SJCRH30 (cell line): ENCODE results near the gene SART1. TPM values are rescaled to one million over a fixed set of nuclear protein-coding genes. Genes with fewer than 3 reads are reported as not detected.

ENCODE experiments used
- DNase-seq, 2 experiments: peaks; one replicate each; pipeline ENCODE4 v3.0.0-alpha.2; 2015 to 2020
- H3K27ac ChIP-seq: fragments of 250-450 bp; sonication (Bioruptor Pico); 2 replicates; pipeline ENCODE4 v1.5.1; 2020; ENCODE audit warnings: mild to moderate bottlenecking, moderate library complexity
- H3K27me3 ChIP-seq: fragments of 250-450 bp; sonication (Bioruptor Pico); 2 replicates; pipeline ENCODE4 v1.5.1; 2020; ENCODE audit warnings: mild to moderate bottlenecking, moderate library complexity
- H3K36me3 ChIP-seq: fragments of 250-450 bp; sonication (Bioruptor Pico); 2 replicates; pipeline ENCODE4 v1.5.1; 2020; ENCODE audit warnings: mild to moderate bottlenecking, moderate library complexity
- H3K4me1 ChIP-seq: fragments of 250-450 bp; sonication (Bioruptor Pico); 2 replicates; pipeline ENCODE4 v1.5.1; 2020; ENCODE audit warnings: mild to moderate bottlenecking, moderate library complexity
- H3K4me3 ChIP-seq: fragments of 250-450 bp; sonication (Bioruptor Pico); 2 replicates; pipeline ENCODE4 v1.5.1; 2020; ENCODE audit warnings: mild to moderate bottlenecking, moderate library complexity
- H3K9me3 ChIP-seq: fragments of 250-450 bp; sonication (Bioruptor Pico); replicated peaks from 2 replicates; pipeline ENCODE4 v1.5.1; 2020; ENCODE audit warnings: mild to moderate bottlenecking, moderate library complexity
- total RNA-seq: library from RNA; depleted of rRNA; stranded (reverse); fragments of >200 nt; shearing (Covaris generic); gene quantifications from 2 replicates; pipeline ENCODE4 v1.2.3, GENCODE V29; 2014

Gene SART1
- total RNA-seq, 1 experiment from 2014 or later: 63.5 TPM

DNA sequence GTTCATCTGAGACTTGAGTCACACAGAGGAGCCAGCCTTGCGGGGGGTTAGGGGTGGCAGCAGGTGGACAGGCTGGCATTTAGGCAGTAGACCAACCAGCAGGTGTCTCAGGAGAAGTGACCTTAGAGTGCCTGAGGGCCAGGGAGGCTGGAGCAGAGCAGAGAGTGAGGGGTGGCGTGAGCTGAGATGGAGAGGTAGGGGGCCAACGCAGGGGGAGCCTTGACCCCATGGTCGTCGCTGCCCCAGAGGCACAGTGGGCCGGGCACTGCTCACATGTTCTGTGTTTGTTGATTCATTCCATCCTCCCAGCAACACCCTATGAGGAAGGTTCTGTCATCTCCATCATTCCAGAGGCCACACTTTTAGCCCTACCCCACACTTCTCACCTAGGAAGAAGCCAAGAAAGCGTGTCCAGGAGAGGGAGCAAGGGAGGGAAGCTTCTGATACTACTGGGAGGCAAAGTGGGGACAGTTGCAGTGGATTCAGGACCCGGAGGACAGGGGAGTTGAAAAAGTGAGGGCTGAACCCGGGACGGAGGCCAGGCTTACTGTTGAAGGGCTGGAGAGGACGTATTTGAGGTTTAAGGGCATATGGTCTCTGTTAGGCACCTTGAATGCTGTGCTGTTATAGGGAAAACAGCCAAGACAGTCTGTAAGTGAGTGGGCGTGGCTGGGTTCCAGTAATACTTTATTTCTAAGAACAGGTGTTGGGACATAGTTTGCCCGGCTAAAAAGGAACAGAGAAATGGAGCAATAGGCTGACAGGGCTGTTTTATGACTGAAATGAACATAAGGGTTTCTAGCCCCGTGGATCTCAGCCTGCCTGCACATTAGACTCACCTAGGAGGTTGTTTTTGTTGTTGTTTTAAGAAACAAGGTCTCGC lies 7.3 kb downstream of the SART1 start:
- no peak for DNase-seq
- Histone ChIP-seq H3K27me3 (no peaks in the 10 kb centered on the region), H3K4me1 (no peaks in the 10 kb centered on the region), H3K27ac (no peak overlapping the region), H3K36me3 (peaks cover 54% of the 10 kb centered on the region), H3K4me3 (no peak overlapping the region), H3K9me3 (no peaks in the 10 kb centered on the region)

DNA sequence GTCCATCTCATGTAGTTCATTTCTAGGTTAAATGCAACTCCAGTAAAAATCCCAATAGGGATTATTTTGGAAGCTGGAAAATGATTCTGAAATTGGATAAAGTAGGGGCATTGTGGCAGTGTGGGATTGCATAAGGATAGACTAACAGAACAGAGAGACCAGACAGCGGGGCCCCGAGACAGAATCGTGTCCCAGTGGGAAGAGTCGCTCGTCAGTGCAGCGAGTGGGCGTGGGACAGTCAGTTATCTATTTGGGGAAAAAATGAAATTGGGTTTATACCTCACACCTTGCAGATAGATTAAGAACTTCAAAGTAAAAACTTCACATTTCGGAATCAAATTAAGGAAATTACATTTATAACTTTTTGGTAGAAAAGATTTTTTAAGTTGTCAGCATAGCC lies 10.6 kb downstream of the SART1 start:
- no peak overlapping the region for H3K27ac ChIP-seq
- no peak for DNase-seq
- peaks cover 26% of the 10 kb centered on the region for H3K36me3 ChIP-seq
- H3K4me1 ChIP-seq: no peaks in the 10 kb centered on the region
- H3K9me3 ChIP-seq: no peaks in the 10 kb centered on the region
- no peaks in the 10 kb centered on the region for H3K27me3 ChIP-seq
- H3K4me3 ChIP-seq: no peak overlapping the region

DNA sequence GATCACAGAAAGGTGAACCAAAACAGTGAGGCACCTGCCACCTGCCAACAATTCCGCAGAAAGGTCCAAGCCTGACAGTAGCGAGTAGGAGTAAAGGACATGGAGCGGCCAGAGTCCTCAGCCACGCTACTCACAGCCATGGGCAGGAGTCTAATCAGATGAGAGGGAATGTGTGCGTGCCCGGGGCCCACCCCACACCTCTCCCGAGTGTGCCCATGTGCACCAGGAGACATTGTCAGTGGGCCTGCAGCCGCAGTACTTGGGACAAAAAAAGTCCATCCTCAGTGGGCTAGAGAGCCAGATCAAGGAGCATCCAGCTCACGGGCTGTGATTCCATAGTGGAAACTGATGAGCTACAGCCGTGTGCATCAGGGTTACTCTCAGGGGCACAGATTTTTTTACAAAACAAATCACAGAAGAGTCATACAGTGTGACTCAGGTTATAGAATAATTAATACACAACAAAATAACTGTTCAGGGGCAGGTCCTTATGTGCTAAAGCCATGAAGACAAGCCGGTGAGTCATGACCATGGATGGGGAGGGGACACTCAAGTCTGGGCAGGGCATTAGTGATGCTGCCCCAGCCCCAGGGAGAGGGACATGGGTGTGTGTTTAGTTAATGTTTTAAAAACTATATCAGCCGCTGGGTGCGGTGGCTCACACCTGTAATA lies 12.0 kb downstream of the SART1 start:
- no peak for DNase-seq
- no peaks in the 10 kb centered on the region for H3K9me3 ChIP-seq
- no peak overlapping the region for H3K27ac ChIP-seq
- no peaks in the 10 kb centered on the region for H3K4me1 ChIP-seq
- H3K27me3 ChIP-seq: no peaks in the 10 kb centered on the region
- H3K36me3 ChIP-seq: peaks cover 15% of the 10 kb centered on the region
- H3K4me3 ChIP-seq: no peak overlapping the region

DNA sequence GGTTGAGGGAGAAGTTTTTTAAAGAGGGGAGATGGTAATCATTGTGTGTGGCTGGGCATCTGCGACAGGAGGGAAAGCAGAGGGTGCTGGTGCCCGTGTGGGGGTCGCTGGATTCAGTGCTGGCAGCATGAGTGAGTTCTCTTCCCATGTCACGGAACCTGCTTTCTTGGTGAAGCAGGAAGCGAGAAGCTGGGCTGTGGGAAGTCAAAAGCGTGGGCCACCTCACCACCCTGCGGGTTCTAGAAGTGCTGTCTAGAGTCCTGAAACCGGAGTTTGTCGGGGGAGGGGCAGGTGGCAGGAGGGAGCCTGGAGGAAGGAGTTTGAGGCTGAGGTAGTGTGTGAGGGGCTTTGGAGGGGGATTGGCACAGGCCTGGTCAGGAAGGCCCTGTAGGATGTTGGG lies 14.2 kb downstream of the SART1 start:
- Histone ChIP-seq H3K36me3 (peaks cover 16% of the 10 kb centered on the region), H3K4me3 (no peak overlapping the region), H3K27ac (no peak overlapping the region), H3K9me3 (no peaks in the 10 kb centered on the region), H3K27me3 (no peaks in the 10 kb centered on the region), H3K4me1 (no peaks in the 10 kb centered on the region)
- DNase-seq: no peak

DNA sequence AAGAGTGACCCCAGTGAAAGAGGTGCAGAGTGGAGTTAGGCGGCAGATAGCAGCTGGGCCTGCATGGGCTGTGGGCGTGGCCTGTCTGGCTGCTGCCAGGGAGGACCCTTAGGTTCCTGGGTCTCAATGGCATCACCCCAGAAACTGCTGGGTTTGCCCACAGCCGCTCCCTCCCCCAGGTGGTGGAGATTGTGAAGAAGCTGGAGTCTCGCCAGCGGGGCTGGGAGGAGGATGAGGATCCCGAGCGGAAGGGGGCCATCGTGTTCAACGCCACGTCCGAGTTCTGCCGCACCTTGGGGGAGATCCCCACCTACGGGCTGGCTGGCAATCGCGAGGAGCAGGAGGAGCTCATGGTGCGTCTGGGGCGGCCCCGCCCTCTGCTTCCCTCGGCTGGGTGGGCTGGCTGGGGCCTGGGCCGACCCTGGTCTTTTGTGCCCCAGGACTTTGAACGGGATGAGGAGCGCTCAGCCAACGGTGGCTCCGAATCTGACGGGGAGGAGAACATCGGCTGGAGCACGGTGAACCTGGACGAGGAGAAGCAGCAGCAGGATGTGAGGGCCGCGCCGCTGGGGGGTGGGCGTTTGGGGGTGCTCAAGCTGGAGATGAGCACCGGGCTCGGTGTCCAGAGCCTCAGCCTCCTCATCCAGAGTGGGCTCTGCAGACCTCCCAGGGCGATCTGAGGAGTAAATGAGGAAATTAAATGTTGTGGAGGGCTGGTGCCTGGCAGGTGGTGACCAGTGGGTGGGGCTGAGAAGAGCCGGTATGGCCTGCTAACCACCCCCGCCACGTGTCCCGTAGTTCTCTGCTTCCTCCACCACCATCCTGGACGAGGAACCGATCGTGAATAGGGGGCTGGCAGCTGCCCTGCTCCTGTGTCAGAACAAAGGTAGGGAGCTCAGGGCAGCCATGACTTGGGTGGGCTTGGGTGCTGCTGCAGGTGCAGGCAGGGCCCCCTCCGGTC lies 15.0 kb downstream of the SART1 start:
- H3K9me3 ChIP-seq: no peaks in the 10 kb centered on the region
- H3K4me3 ChIP-seq: no peak overlapping the region
- H3K27me3 ChIP-seq: no peaks in the 10 kb centered on the region
- DNase-seq: no peak
- H3K27ac ChIP-seq: no peak overlapping the region
- no peaks in the 10 kb centered on the region for H3K4me1 ChIP-seq
- peaks cover 16% of the 10 kb centered on the region for H3K36me3 ChIP-seq

DNA sequence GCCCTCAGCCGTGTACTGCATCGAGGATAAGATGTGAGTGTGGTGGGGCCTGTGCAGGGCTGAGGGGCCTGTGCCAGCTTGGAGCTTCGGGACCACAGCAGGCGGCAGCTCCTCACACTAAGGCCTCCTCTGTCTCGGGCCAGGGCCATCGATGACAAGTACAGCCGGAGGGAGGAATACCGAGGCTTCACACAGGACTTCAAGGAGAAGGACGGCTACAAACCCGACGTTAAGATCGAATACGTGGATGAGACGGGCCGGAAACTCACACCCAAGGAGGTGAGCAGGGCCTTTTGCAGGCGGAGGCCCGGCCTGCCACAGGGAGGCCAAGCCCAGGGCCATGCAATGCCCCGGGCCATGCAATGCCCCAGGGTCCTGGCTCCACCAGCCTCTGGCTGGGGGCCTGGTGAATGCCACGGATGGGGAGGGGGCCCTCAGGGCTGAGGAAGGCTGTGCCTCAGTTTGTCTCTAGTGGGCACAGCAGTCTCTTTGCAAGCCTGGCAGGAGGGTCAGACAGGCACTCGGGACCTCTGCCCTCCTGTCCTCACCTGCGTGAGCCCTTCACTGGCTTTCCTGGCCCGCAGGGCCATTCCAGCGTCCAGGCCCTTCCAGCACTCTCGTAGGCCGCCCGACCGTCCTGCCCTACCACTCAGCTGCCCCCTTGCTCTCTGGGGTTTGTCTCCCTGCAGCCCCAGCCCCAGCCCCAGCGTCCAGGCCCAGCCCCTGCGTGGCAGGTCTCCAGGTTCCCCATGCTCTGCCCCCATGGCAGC lies 16.3 kb downstream of the SART1 start:
- Histone ChIP-seq H3K36me3 (peaks cover 16% of the 10 kb centered on the region), H3K4me1 (no peaks in the 10 kb centered on the region), H3K9me3 (no peaks in the 10 kb centered on the region), H3K4me3 (no peak overlapping the region), H3K27me3 (no peaks in the 10 kb centered on the region), H3K27ac (no peak overlapping the region)
- no peak for DNase-seq

DNA sequence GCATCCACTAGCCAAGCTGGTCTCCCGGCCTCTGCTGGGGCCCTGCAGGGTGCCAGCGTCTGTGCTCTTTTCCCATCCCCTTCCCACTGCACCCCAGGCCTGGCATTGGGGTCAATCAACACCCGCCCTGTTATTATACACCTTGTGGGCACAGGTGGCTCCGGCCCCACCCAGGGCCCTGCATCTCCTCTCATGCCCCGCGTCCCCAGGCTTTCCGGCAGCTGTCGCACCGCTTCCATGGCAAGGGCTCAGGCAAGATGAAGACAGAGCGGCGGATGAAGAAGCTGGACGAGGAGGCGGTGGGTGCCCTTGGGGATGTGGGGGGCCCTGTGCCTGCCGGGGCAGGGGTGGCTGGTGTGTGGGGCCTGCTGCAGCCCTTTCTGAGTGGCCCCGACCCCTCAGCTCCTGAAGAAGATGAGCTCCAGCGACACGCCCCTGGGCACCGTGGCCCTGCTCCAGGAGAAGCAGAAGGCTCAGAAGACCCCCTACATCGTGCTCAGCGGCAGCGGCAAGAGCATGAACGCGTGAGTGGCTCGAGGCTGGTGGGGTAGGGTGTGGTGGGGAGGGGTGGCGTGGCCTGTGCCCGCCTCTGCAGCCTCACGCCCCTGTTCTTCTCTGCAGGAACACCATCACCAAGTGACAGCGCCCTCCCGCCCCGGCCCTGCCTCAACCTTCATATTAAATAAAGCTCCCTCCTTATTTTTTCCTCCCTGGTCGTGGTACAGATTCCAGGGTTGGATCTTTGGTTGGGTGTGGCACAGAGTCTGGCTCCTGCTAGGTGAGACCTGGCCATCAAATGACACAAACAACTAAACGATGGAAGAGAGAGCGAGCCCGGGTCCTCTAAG lies 17.1 kb downstream of the SART1 start:
- no peaks in the 10 kb centered on the region for H3K9me3 ChIP-seq
- DNase-seq: no peak
- H3K27me3 ChIP-seq: no peaks in the 10 kb centered on the region
- no peaks in the 10 kb centered on the region for H3K4me1 ChIP-seq
- no peak overlapping the region for H3K4me3 ChIP-seq
- peaks cover 11% of the 10 kb centered on the region for H3K36me3 ChIP-seq
- no peak overlapping the region for H3K27ac ChIP-seq

DNA sequence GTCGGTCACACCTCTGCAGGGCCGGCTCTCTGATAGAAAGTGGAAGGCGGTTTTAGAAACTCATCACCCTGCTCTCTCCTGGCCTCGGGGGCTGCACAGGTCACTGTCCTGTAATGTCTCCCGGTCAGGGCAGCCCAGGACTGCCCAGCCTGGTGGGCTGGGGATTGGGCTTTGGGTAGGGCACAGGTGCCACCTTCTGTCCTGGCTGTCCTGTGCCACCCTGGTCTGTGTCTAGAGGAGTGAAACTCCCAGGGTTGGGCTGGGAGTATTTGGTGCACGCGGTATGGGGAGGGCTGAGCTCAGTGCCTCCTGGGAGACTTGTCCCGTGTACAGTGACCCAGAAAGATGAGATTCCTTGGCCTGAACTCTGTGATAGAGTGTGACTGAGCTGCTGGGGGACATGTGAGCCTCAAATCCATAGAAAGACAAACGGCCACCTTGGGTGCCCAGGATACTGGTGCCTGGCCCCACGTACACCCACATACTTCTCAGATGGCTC lies 17.8 kb downstream of the SART1 start:
- Histone ChIP-seq H3K27ac (no peak overlapping the region), H3K4me3 (no peak overlapping the region), H3K36me3 (peaks cover 11% of the 10 kb centered on the region), H3K27me3 (no peaks in the 10 kb centered on the region), H3K9me3 (no peaks in the 10 kb centered on the region), H3K4me1 (no peaks in the 10 kb centered on the region)
- no peak for DNase-seq

DNA sequence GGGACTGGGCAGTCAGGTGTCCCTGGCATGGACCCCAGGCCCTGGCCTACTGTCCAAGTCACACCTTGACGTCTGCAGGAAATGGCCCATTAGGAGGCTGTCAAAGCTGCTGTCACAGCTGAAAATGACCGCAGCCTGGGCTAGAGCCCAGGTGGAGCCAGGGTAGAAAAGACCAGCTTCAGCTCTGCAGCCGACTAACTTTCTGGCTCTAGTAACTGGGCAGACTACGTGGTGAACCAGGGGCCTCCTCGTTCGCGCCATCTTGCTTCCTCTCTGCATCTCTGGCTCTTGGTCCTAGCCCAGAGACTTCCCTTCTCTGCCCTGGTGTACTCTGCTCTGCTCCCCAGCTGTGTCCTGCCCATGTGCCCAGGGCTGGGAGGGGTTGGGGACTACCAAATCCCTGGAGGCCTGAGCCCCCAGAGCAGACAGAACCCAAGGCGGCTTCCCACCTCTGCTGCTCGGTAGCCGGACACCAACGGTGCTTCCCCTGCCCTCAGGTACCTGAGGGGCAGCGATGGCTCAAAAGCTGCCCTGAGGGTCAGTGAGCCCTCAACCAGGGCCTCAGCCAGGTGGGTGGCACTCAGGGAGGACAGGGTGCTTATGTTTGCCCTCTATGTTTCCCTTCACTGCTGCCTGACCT lies 19.7 kb downstream of the SART1 start:
- Histone ChIP-seq H3K4me3 (no peak overlapping the region), H3K4me1 (no peaks in the 10 kb centered on the region), H3K9me3 (no peaks in the 10 kb centered on the region), H3K27ac (no peak overlapping the region), H3K27me3 (no peaks in the 10 kb centered on the region), H3K36me3 (peaks cover 11% of the 10 kb centered on the region)
- no peak for DNase-seq

DNA sequence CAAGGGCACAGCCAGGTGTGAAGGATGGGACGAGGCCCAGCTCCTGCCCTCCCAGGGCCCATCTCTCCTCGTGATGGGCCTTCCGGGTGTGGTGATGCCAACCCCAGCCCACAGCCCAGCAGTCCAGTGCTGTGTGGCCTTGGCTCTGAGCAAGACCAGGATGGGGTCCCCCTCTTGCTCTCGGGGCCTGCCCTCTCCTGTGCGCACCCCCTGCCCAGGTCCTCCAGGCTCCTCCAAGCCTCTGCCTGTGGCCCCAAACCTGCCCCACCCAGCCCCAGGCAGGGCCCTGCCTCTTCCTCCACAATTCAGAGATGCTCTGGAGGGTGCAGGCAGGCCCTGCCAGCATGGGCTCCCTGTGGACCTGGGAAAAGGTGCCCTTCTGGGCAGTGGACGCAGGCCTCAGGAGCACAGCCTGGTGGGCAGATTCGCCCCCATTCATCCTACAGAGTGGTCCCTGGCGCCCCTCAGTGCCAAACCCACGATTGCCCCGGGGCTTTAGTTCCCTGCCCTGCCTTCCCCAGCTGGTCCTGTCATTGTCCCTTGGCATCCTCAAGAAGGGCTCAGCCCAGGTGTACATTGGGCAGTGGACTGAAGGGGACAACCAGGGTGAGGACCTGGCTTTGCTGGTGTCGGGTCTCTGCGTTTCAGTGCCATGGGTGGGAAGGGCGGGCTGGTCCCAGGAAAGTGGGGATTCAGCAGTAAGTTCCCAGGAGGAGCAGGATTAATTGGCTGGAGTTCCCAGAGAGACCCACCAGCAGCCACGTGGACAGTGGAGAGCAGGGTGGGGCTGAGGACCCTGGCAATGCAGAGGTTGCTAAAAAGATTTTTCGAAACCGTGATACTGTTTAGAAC lies 20.7 kb downstream of the SART1 start:
- H3K4me1 ChIP-seq: no peaks in the 10 kb centered on the region
- no peak for DNase-seq
- no peaks in the 10 kb centered on the region for H3K27me3 ChIP-seq
- no peak overlapping the region for H3K27ac ChIP-seq
- H3K4me3 ChIP-seq: no peak overlapping the region
- peaks cover 11% of the 10 kb centered on the region for H3K36me3 ChIP-seq
- H3K9me3 ChIP-seq: no peaks in the 10 kb centered on the region

DNA sequence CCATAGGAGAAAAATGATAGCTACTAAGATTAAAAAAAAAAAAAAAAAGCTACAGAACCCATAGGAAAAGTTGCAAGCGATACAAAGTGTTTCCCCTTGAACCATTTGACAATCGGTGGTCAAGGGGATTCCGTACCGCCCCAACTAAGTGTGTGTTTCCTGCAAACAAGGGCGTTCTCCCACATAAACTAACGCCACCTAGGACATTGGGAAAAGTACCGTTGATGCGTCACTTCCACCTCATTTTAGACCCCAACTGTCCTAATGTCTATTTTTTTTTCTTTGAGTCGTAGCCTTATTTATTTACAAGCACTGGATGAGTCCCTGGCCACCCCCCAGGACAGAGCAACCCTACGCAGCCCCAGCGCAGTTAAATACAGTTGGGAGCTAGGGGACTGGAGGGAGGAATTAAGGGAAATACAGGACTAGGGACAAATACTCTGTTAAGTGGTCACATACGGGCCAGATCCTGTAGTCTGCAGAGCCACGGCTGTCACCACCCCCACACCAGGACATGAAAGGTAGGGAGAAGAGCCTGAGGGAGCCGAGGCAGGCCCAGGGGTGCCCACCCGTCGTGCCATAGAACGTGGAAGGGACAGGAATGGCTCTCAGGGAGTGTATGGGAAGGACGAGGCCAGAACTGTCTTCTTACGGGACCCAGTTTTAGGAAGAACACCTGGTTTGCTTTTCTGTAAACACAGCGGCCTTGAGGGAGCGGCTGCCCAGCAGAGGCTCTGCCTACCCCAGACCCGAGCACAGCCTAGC lies 21.5 kb downstream of the SART1 start:
- no peaks in the 10 kb centered on the region for H3K4me1 ChIP-seq
- H3K9me3 ChIP-seq: no peaks in the 10 kb centered on the region
- H3K27me3 ChIP-seq: no peaks in the 10 kb centered on the region
- H3K27ac ChIP-seq: no peak overlapping the region
- H3K4me3 ChIP-seq: no peak overlapping the region
- no peak for DNase-seq
- peaks cover 11% of the 10 kb centered on the region for H3K36me3 ChIP-seq

DNA sequence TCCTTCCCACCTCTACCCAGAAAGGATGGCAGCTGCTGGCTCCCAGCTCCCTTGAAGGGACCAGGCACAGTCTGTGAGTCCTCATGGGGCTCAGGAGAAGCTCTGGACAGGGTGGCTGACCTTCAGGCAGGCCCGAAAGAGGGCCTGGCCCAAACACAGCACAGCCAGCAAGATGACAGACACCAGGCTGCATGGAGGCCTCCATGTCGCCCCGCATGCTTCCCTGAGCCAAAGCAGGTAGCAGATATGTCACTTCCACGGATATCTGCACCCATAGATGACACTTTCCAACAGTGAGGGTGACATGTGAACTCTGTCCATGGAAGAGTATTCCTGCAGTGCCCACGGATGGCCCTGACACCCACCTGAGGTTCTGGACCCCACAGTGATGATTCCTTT lies 22.1 kb downstream of the SART1 start:
- Histone ChIP-seq H3K9me3 (no peaks in the 10 kb centered on the region), H3K27ac (no peak overlapping the region), H3K4me3 (no peak overlapping the region), H3K36me3 (peaks cover 11% of the 10 kb centered on the region; the same call in 1 of the 2 replicates), H3K27me3 (no peaks in the 10 kb centered on the region), H3K4me1 (no peaks in the 10 kb centered on the region)
- DNase-seq: no peak
